CMK (cell line): ENCODE results near the gene MYT1.

Experiments used
- DNase-seq: peaks from one replicate; pipeline ENCODE4 v3.0.0-alpha.2; 2010; ENCODE audit warnings: low read depth

MYT1 gene

GRCh38 chr20:64155258-64156135, 8.8 kb upstream of the MYT1 start:
- DNase-seq, result no peak

DNA sequence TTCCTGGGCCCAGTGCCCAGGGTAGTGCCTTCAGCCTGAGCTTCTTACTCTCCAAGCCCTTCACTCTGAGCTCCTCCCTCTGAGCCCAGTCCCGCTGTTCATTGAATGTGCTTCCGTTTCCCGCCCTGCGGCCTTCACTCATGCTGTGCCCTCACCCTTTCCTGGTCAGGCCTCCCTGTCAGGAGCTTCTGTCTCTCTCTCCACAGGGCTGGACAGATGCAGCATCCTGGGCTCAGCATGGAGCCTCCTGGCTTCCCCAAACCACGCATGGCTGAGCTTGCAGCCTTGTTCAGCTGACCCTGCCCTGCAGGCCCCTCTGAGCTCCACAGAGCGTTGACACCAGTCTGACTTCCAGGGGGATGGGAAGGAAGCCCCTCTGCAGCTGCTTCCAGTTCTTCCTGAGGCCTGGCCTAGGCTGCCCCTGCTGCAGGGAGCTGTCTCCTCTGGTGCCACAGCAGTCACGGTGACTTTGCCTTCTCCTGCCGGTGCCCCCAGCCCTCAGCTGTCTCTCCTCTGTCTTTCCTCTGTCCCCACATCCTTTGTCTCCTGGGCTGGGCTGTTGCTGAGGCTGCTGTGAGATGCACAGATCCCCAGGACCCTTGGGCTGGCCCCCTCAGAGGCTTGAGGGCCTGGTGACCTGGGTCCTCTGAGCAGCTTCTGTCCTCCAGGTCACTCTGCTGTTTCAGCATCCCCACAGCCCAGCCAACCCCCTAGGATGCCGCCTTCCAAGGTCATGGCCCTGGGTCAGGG, 7.9 kb upstream of the MYT1 start:
- DNase-seq, result no peak

DNA sequence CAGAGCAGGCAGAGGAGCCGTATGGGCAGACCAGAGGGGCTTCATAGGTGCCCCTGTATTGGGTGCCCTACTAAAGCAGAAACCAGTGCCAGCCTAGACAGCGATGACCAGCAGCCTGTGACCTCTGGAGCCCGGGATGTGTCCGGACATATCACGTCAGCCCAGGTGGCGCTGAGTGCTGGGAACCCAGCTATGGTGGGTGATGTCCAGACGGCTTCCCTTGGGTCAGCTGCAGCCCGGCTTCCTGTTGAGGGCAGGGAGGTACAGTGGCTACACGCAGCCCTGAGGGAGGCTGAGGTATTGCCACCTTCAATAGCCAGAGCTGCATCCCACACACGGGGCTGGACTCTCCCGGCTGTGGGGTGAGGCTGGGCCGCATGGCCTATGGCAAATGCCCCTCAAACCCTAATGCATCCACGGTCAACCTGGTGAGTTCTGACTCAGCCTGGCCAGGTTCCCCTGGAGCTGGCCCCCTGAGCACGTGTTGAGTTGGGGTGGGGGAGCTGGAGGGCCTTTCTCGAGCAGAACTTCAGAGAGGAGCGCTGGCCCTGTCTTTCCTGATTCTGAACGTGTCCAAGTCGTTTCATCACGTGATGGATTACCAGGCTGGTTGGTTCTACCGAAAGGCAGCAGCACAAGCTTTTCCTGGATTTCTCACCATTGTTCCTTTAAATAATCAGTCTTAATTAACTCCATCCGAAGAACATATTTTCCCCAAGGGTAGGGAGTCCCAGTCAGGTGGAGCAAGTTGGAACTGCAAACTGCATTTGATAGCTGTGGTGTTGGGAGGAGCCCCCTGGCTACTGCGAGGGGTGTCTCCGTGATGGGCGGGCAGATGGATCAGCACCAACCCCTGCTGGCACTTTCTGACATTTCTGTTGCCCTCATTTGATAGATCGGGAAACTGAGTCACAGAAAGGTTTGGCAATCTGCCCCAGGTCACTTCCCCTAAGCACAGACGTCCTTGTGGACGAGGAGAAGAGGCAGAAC, 7.1 kb upstream of the MYT1 start:
- DNase-seq, result no peak

GRCh38 chr20:64157878-64158277, 6.4 kb upstream of the MYT1 start:
- no peak for DNase-seq

- no peak for DNase-seq
Measured at GRCh38 chr20:64158346-64159285, 5.6 kb upstream of the MYT1 start.

DNA sequence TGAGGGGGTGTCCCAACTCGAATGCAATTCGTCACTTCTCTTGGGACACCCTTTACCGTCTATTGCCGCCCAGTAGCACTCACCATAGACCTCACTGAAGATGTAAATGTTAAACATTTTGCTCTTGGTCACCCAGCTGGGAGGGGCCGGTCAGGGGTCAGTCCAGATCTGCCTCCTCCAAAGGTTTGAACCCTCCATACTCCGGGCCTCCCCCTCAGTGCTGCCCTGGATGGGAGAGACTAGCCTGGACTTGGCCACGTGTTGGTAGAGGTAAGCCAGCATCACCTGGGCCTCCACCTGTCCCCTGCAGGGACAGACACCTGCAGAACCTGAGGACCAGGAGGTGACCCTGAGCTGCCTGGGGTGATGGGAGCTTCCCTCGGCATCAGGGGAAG, 5.0 kb upstream of the MYT1 start:
- no peak for DNase-seq

GRCh38 chr20:64159711-64160110, 4.5 kb upstream of the MYT1 start:
- no peak for DNase-seq

DNA sequence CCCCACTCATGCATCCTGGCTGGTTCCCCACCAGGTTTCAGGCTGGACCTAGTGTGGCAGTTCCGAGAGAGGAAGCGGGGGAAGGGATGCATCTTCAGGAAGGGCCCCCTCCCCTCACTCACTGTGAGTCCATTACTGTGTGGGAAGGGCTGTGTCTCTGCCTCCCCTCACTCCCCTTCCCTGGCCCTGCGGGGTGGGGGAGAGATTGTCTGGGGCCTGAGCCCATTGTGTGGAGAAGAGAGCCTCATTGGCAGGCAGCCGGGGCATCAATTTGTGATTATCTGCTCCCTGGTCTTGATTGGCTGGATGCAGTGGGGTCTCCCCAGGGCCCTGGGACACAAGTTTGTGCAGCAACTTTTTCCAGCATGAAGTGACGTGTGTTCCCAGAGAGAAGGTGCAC, 4.1 kb upstream of the MYT1 start:
- no peak for DNase-seq

DNA sequence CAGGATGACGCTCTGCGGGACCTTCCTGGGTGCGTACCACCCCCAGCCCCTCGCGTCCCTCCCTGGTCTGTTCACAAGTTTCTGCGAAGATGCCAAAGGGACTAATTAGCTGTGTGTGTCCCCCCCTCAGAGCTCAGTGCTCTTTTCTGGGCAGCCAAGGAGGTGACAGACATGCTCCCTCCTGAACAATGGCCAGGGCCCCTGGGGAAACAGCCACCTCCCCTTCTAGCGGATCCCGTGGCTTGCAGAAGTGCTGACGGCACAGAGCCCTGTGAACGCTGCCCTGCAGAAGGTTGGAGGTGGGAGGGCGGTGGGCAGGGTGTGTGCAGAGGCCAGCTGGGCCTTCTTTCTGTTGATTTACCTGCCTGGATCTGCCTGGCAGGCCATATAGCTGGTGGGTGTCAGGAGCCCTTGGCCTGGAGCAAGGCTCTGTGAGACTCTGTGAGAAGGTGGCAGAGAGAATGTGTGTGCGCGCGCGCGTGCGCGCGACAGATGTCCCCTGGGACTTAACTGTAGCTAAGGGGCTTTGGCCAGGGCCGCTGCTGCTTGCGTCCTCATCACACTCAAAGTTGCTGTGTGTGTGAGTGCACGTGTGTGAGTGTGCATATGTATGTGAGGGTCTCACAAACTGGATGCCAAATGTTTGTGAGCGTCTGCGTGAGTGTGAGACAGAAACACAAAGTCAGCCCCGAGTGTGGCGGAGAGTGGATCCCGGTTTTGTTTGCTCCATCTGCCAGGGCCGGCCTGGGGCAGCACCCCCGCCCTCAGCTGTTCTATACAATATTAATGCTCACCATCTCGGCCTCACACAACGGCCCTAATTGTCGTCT, 3.5 kb upstream of the MYT1 start:
- DNase-seq, result no peak

DNA sequence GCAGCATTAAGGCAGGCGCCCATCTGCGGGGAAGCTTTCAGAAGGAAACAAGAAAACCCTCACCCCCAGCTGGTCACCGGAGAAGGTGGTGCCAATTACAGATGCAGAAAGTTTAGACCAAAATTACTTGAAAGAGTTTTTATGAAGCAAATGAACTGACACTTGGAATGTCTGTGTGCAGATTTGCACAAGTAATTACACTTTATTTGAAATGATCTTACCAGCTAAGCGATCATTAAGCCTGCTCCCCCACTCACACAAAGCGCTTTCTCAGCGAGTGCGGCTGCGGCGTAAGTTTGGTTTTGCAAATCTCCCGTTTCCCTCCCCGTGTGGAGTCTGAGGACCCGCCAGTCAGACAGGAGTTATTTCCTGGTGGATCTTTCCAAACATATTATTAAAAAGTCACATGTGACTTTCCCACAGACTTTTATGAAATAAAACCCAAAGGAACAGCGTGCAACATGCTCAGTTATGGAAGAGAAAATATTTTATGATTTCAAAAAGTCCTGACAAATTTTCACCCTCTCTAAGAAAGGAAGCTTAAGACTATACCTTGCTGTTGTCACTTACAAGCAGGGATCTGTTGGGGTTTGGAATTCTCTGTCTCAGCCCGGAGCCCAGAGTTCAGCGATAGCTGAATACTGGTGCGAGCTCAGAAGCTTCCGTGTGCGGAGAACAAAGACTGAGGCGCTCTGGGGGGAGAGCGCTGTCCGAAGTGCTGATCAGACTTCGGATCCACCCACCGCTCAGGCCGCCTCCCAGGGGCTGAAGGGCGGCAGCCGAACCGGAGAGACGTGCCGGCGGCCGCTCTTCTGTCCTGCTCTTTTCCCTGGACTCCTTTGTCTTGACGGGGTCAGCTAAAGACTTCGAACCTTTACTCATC, 2.7 kb upstream of the MYT1 start:
- no peak for DNase-seq

GRCh38 chr20:64162239-64162910, 1.9 kb upstream of the MYT1 start:
- no peak for DNase-seq

GRCh38 chr20:64163776-64164122, 503 bp upstream of the MYT1 start:
- no peak for DNase-seq

- DNase-seq, result no peak
Measured at GRCh38 chr20:64165866-64166600, 1.8 kb downstream of the MYT1 start.

DNA sequence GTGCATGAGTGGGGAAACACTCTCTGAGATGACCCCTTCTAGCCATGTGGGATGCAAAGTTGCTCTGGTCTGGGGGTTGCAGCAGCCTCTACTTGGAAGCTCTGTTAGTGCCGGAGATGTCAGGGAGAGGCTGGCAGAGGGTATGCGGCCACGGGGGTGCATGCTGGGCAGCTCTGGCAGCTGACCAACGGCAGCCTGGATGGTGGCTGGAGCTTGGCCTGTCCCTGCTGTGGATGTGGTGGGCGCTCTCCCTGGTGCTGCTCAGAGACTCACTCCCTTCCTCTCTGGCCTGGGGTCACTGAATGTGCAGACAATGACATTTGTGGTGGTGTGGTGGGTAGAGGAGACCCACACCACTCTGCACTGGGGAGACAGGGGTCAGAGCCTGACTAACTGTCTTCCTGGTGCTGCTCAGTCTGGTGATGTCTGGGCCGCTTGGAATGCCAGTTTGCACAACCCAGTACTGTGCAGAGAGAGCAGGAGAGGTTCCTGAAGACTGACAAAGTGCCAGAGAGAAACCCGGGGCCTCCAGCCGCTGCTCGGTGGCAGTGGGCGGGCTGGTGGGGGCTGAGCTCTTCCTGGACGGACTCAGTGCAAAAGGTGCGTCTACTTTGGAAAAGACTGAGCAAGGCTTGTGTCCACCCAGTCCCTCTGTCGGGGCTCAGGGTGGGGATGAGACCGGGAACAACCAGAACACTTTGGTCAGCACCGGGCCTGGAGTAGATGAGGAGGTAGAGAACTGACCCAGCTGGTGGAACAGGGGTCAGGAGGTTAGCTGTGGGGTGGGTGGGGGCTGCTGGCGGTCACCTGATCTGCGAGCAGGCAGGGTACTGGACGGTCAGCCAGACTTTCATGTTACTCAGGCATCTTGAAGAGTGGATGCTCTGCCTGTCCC, 2.7 kb downstream of the MYT1 start:
- DNase-seq, result no peak

- DNase-seq, result no peak
Measured at GRCh38 chr20:64167676-64168075, 3.4 kb downstream of the MYT1 start.

DNA sequence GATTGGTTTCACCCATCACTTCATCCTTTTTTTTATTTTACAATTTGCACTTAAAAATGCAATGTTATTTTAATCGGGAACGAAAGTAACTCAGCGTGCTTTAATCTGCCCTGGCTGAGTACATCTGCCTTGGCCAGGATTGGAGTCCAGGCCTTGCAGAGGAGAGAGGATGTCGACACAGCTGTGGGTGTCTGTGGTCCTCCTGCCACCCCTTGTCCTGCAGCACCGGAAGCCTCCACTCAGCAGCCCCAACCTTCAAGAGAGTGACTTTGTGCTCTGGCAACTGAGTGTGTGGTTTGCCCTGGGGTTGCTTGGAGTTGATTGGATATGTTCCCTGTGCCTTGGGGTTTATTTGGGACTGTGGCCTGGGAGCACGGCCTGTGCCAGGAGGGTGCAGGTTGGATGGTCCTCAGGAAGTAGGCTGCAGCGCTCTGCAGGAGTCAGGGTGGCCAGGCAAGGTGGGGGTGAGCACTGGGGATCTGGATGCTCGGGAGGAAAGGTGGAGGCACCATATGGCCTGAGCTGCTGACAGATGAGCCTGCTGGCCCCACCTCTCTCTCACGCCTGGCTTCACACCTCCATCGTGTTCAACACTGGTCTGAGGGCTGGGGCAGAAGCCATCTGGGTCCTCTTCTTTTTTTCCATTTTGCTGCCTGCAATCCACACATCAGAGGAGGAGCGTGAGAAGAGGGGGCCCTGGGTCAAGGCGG, 4.3 kb downstream of the MYT1 start:
- DNase-seq, result no peak
